Stimulated activated CD4-positive, alpha-beta T cell treated with anti-CD3 and anti-CD28 coated beads, Interleukin-4, amount 100 ng/mL, for 4 hours (primary cell): ENCODE data around the gene SLA2.
"Not testable (repeated sequence)": the region's sequence is repeated elsewhere in the genome, so short reads cannot be mapped to it uniquely, and the experiment has no call there.

Experiments used
- DNase-seq, 2 experiments: peaks; one replicate each; pipeline ENCODE4 v3.0.0-alpha.2; 2020

SLA2 gene

DNA sequence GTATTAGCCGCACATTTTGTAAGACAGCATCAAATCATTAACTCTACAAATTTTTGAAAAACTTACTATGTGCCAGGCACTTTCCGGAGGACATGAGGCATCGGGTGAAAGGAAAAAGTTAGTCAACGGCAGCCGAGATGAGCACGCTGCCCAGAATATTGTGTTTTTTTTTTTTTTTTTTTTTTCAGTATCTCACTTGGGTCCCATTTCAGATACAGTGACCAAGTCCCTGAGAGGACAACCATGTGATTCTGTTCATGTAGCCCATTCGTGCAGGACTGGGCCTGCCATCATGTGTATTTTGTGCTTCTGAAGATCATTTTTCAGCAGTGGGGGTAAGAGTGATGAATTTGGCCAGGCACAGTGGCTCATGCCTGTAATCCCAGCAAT lies 1.3 kb downstream of the SLA2 start:
- peak; percentile 29 to 73 for DNase-seq

DNA sequence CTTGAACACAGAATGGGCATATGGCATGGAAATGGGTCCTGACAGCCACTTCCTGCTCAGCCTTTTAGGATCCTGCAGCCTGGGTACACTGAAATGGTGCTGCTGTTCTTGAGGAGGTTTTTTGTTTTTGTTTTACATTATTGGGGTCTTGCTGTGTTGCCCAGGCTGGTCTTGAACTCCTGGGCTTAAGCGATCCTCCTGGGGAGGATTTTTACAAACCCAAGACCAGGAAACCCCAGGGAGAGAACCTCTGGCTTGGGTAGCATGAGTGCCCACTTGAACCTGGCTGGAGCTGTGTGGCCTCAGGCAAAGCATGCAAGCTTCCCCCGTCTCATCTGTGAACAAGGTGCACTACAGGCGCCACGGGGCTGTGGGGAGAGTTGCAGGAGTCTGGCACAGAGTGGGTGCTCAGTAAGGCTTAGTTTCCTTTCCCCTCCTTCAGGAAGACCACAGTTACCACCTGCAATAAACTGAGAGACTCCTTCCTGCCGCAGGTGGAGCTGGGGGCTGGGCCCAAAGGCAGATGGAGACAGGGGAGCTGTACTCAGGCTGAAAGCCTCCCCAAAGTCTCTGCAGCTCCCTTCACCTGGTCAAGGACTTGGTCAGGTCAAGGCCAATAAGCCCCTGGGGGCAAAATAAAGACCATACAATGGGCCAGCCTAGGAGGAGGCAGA lies 1.8 kb downstream of the SLA2 start:
- DNase-seq: peak; percentile 43 to 69

DNA sequence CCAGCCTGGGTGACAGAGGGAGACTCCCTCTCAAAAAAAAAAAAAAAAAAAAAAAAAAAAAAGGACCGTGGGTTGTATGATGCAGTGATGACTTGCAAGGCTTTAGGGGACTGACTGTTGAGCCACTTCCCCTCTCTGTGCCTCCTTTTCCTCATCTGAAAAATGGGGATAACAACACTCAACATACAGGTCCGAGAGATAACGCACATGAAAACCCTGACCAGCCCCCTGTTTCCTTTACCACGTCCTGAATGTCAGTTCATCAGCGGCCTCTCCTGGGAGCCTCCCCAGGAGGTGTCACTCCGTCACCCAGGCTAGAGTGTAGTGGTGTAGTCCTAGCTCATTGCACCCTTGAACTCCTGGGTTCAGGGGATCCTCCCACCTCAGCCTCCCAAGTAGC lies 3.9 kb downstream of the SLA2 start:
- DNase-seq: no peak

DNA sequence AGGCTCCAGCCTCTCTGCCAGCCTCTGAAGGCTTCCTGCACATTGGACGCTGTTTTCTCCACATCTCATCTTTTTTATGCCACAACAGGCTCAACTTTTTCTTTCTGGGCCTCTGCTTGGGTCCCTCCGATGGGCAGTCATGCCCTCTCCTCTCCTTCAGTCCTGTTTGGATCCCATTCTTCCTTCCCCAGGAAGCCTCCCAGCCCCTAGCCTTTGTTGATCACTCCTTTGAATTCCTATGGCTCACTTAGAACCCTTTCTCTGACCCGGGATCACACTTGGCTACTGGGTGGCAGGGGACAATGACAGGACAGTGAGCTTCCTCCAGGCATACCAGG lies 4.5 kb downstream of the SLA2 start:
- no peak for DNase-seq

DNA sequence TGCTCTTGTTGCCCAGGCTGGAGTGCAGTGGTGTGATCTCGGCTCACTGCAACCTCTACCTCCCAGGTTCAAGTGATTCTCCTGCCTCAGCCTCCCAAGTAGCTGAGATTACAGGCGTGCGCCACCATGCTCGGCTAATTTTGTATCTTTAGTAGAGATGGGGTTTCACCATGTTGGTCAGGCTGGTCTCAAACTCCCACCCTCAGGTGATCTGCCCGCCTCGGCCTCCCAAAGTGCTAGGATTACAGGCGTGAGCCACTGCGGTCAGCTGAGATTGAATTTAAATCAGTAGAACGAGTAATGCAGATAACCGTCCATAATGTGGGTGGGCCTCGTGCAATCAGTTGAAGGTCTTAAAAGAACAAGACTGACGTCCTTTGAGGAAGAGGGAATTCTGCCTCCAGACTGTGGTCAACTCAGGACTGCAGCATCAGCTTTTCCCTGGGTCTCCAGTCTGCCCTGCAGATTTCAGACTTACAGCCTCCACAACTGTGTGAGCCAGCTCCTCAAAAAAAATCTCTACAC lies 7.1 kb downstream of the SLA2 start:
- not testable (repeated sequence) for DNase-seq

DNA sequence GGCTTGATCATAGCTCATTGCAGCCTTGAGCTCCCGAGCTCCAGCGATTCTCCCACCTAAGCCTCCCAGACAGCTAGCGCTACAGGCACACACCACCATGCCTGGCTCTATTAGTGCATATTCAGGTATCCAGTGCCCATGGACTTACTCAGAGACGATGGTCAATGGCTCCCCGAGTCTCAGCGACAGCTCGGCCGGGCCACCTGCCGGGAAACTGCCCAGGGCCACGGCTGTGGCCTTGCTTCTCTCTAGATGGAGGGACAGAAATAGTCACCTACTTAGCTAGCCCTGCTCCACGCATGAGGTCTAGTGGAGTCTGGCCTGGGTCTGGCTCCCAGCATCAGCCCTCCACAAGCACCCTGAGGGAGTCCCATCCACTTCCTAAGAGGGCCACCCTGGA lies 11.7 kb downstream of the SLA2 start:
- DNase-seq: no peak

DNA sequence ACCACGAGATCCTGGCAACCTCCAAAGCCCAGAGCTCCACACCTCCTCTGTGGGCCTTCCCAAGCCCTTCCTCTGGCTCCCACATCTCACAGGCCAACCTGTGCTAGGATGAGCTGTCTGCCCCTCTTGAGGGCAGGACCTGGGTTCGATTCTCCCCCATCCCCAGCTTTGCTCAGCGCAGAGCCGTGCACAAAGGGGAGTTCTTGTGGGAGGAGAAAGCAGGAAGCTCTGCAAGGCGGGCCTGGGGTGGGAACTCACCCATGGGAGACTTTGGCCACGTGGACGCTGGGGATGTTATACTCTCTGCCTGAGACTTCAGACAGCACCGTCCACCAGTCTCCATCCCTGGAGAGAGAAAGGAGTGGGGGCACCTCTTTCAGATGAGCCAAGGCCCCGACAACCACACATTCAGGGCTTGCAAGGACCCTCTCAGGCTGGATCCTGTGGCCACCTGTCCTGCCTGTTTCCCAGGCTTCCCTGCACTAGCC lies 12.7 kb downstream of the SLA2 start:
- no peak for DNase-seq

DNA sequence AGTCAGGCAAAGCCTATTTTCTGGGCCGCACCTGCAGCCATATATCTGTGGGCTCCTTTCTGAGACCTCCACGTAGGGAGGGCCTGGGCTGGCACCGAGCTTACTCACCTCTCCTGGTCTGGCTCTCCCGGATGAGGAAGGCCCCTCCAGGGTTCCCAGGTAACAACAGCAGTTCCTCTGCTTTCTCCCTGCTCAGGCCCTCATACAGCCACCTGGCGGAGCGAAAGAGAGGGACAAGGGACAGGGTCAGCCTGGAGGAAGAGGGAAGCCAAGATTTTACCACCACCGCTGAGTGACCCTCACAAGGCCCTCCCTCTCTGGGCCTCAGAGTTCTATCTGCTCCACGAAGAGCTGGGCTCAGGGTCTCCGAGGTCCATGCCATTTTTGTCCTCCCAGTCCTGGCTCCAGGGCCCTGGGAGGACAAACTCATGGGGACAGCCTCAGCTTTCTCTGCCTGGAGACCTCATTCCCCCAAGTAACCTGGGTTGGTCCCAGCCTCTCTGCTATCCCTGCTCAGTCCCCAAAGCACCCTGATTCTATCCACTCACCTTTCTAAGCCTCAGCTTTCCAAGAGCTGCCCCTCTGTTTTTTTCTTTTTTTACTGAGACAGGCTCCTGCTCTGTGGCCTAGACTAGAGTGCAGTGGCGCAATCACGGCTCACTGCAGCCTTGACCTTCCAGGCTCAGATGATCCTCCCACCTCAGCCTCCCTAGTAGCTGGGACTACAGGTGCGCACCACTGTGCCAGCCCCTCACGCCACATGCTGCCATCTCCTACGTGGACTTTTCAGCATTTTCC lies 13.3 kb downstream of the SLA2 start:
- DNase-seq: no peak

DNA sequence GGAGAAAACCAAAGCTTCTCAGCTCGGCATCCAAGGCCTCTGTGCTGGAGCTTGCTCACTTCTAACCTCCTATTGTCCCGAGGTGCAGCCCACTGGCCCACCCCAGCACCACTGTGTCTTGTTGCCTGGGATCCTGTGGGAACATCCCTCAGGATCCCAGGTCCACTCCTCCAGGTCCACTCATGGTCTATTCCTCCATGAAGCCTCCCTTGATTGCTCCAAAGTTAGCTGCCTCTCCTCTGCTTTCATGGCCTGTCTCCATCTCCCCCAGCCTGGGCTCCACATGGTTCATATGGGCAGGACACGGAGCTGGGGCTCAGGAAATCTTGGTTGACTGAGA lies 13.9 kb downstream of the SLA2 start:
- DNase-seq: no peak

DNA sequence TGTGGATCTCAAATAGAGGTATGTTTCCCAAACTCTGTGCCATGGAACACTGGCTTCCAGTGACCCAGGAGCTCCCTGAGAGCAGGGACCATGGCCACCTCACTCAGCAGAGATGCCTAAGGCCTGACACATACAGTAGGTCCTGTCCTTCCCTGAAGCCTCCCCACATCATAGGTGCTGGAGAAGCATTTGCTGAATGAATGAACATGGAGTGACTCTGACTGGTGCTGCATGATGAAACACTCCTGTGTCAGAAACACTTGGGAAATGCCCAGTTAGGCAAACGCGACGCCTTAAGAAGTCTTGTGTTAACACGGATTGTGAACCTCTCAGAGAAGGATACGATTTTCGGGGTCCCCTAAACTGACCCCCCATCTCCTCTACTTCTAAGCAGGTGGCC lies 14.3 kb downstream of the SLA2 start:
- DNase-seq: no peak

DNA sequence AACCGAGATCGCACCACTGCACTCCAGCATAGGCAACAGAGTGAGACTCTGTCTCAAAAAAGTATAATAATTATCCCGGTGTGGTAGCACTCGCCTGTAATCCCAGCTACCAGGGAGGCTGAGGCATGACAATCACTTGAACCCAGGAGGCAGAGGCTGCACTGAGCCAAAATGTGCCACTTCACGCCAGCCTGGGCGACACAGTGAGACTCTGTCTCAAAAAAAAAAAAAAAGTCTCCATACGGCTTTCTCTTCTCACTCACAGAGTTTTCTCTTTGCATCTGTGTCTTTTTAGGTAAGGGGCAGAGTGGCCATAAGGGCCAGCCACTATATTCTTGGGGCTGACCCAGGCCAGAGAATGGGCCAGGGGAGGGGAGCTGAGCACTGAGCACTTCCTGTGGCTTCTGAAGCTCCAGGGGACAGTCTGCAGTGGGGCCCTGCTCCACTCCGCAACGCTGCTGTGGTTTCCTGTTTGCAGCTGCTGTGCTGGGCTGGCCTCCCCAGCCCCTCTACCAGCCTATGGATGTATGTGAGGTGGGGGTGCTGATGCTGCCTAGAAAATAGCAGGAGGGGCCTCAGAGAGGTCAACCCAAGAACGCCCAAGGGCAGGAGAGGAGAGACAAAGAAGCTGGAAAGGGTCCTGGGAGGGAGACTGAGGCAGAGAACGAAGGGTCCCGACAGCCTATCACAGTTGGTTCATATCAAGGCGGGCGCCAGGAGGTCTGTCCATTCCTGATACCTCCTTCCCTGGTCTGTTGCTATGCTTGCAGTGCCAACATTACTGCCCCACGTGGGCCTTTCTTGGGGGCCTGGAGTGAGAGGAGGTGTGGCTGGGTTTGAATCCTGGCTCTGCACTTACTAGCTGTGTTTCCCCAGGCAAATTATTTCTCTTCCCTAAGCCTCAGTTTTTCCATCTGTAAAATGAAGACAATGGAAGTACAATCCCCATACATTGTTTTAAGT lies 16.0 kb downstream of the SLA2 start:
- peak; percentile 26 to 30 for DNase-seq

DNA sequence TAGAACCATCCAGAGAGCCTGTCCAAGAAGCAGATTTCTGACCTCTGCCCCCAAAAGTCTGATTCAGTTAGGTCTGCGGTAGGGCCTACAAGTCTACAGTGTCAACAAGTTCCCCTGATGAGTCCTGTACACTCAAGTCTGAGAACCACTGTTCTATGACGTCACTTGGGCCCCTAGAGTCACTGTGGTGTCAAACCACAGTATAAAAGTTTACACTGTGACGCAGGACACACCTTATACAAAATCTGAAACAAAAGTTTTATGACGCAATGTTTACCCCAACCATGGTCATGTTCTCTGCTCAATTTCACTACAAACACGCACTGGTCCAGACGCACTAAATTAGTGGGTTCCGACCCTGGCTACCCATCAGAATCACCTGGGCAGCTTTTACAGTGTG lies 17.9 kb downstream of the SLA2 start:
- no peak for DNase-seq

DNA sequence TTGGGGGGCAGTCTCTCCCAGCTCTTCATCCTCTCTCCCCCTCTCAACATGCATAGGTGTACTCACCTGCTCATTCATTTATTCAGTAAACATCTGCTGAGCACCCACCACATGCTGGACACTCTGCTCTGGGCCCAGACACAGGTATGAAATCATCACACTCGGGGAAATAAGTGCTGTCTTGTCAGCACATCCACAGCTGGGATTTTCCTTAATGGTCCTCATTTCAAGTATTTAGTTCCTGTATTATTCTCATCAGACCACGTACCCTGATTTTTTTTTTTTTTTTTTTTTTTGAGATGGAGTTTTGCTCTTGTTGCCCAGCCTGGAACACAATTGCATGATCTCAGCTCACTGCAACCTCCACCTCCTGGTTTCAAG lies 21.1 kb downstream of the SLA2 start:
- DNase-seq: no peak

DNA sequence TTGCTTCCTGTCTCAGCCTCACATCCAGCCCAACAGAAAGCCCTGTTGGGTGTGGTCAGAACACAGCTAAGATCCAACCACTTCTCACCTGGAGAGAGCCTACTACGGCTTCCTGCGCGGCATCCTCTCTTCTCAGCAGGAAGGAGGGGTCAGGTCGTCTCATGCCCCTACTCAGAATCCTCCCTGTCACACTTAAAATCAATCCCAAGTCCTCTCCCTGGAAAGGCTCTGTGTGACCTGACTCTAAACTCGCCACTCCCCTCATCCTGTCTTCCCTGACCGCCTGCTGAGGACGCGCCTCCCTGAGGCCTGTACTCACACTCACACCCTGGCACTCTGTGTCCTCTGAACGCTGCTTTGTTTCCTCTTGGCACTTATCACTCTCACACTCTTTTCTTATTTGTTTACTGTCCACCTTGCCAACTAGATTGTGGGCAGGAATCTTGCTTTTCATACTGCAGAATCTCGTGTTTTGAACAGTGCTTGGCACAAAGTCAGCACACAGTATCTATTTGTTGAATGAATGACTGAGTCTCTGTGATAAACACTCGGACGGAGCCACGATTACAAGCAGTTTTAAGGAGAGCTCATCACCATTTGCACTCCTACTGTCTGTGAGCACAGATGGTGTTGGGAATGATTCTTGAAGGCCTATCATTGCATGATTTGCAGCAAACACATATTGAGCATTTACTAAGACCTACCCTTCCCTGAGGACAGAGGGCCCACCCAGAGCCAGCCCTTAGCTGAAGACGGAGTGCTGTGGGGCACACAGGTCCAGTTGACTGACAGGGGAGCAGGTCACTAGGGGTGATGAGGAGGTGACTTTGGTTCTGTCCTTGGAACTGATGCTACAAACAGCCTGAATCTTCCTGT lies 21.7 kb downstream of the SLA2 start:
- DNase-seq: no peak

DNA sequence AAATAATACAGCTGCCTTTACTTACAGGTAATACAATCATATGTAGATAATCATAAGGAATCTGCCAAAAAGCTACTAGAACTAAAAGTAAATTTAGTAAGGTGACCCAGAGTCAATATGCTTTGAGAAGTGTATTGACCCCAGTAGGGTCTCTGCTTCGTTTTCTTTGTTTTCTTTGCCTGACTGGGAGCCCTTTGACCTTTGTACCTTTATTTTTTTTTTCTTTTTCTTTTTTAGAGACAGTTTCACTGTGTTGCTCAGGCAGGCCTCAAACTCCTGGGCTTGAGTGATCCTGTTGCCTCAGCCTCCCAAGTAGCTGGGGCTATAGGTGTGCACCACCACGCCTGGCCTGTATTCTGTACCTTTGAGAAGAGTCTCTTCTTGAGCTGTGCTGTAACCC lies 22.6 kb downstream of the SLA2 start:
- DNase-seq: no peak

DNA sequence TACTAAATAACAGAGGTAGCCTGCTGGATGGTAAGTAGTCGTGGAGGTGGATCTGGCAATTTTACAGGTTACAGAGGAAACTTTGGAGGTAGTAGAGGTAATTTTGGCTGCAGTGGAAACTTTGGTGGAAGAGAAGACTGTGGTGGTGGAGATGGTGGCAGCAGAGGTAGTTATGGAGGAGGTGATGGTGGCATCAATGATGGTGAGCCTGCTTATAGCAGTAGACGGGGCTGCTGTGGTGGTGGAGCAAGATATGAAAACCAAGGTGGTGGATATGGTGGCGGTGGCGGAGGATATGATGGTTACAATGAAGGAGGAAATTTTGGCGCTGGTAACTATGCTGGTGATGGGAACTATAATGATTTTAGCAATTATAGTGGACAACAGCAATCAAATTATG lies 25.1 kb downstream of the SLA2 start:
- DNase-seq: no peak

DNA sequence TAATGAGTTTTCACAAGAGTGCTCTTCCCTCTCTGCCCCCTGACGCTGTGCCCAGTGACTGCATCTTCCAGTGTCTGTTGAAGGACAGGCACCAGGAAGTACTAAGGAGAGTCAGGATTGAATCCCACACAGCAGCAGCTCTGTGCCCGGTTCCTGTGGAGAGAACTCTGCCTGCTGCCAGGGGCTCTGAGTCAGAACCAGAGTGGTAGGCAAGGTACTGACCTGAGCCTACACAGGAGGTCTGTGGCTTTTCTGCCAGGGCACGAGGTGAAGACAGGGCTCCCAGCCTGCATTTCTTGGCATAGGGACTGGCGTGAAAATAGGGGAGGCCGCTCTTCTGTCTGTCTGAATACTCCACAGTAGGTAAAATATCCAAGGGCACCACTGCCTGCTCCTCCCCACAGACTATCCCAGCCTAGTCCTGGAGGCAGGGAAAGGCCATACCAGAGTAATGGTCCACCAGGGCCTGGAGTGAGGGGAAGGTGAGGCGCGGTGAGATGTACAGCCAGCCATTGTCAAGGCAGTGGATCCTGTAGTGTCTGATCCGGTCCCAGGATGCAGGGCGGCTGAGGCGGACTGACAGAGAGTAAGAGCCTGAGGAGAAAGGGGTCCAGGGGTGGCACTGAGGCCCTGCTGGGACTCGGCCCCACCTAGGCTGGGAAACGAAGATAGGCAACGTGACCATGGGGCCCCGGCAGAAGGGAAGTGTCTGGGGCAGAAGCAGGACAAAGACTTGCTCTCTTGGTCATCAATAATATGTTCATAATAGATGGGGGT lies 31.0 kb downstream of the SLA2 start:
- DNase-seq: no peak

DNA sequence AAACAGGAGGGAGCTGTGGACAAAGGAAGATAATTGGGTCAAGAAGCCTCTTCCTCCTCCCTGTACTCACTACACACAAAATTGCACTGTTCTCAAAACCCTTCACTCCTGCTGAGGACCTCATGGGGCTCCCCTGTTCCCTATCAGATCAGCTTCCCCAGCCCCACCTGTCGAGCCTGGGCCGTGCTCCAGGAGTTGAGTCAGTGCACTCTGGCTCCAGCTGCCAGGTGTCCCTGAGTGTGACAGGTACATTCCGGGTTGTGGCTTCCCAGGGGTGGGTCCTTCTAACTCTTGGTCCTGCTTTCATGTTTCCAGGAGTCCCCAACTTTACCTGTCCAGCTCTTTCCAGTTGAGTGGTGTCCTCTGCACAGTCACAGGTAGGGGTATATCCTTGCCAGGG lies 32.0 kb downstream of the SLA2 start:
- DNase-seq: no peak

DNA sequence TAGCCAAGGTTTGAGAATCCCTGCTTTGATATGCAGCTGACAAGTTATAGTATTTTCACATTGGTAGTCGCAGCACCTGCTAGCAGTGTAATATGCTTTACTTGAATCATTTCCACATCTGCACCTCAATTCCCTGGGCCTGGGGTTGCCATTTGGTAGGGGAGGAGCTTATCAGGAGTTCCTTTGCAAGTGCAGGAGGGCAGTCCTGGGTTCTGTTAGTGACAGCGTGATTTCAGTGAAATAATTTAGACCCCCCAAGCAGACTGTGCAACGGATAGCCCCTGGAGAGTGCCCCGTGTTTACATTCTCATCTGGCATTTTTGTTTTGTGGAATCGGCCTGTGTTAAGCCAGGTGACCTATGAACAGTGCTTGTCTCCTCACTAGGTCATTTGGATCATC lies 34.4 kb downstream of the SLA2 start:
- DNase-seq: no peak

DNA sequence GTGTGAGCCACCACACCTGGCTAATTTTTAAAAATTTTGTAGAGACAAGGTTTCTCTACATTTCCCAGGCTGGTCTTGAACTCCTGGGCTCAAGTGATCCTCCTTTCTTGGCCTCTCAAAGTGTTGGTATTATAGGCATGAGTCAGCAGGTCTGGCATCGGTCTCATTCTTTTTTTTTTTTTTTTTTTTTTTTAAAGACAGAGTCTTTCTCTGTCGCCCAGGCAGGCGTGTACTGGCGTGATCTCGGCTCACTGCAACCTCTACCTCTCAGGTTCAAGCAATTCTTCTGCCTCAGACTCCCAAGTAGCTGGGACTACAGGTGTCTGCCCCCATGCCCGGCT lies 37.6 kb downstream of the SLA2 start:
- not testable (repeated sequence) for DNase-seq

DNA sequence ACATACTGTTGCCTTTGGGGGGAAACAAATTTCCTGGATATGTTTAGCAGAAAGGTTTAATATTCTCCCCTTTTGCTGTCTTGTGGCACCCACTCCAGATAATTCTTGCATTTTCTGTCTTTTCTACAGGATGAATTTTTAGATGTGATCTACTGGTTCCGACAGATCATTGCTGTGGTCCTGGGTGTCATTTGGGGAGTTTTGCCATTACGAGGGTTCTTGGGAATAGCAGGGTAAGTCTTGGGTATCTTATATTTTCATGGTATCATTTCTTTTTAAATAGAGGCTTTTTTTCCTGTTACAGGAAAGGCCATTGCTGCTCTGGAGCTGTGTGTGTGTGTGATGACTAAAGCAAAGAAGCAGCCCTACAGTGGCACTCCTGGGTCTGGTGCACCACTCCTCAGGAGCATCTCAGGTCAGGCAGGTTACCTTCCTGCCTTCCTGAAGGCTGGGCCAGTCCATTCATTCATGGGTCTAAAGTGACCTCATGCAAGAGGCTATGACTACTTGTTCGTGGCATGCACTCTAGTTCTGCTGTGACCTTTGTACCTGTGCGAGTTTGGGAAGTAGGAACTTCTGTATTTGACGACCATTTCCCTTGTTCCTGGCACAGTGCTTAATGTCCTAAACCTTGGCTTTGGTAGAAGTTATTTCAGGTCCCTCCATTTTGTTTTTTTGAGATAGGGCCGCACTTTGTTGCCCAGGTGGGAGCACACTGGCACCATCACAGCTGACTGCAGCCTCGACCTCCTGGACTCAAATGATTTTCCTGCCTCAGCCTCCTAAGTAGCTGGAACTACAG lies 38.2 kb downstream of the SLA2 start:
- no peak for DNase-seq
